Measurements from ENCODE around the gene AFF4.

DNA sequence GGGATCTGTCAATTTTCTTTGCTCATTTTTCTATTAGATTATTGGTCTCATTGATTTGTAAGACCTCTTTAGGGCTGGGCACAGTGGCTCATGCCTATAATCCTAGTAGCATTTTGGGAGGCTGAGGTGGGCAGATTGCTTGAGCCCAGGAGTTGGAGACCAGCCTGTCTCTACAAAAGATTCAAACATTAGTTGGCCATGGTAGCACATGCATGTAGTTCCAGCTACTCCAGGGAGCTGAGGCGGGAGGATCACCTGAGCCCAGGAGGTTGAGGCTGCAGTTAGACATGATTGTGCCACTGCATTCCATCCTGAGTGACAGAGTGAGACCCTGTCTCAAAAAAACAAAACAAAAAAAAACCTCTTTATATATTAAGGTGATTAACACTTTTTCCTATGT, 126.6 kb downstream of the AFF4 start:
- no peak for TF ChIP-seq POLR2A (IDR thresholded peaks at IDR 0.05; ENCODE audit: low read depth, low read length)
- no peak for TF ChIP-seq POLR2AphosphoS5 (IDR thresholded peaks at IDR 0.05; ENCODE audit: low read depth, low read length)

All from GM12892 (cell line).